ENCODE results near the gene SCAF1. TPM values are rescaled to one million over a fixed set of nuclear protein-coding genes. Genes with fewer than 3 reads are reported as not detected.

The SCAF1 gene
- polyA plus RNA-seq, 1 experiment: 2.5 TPM

DNA sequence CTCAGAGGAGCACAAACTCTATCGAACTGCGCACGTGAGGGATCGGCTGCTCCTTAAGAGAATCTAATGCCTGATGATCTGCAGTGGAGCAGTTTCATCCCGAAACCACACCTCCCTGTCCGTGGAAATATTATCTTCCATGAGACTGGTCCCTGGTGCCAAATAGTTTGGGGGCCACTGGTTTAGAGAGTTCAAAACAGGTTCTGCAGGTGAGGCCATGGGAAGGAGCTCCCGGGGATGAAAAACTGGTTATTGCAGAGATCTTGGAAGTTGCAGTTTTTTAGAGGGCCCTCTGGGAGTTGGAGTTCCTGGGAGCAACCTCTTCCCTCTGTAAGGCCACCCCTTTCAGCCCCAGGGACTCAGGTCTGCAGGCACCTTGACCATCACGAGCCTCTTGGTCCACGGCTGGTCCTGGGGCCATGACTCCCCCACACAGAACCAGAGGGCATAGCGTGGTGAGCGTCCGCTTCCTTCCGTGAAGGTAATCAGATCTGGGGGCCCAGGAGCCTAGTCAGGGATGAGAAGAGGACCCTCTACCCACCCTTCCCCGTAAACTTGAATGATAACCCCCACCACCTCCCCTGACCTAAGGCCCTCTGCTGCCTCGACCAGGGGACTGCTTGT is 18.4 kb downstream of the SCAF1 start:
- POLR2A ChIA-PET: interaction anchor here (0.7 to 1.5 kb wide), 2 partner anchors 16 to 175 kb away, joined by 4 read pairs; partner anchors contain the start of gene PRMT1
- no peaks in the 10 kb centered on the region; the same call in 1 of the 2 replicates for H3K9me3 ChIP-seq (ENCODE audit: control insufficient read depth, insufficient read depth, low read length)
- TF ChIP-seq, protein P1, sequence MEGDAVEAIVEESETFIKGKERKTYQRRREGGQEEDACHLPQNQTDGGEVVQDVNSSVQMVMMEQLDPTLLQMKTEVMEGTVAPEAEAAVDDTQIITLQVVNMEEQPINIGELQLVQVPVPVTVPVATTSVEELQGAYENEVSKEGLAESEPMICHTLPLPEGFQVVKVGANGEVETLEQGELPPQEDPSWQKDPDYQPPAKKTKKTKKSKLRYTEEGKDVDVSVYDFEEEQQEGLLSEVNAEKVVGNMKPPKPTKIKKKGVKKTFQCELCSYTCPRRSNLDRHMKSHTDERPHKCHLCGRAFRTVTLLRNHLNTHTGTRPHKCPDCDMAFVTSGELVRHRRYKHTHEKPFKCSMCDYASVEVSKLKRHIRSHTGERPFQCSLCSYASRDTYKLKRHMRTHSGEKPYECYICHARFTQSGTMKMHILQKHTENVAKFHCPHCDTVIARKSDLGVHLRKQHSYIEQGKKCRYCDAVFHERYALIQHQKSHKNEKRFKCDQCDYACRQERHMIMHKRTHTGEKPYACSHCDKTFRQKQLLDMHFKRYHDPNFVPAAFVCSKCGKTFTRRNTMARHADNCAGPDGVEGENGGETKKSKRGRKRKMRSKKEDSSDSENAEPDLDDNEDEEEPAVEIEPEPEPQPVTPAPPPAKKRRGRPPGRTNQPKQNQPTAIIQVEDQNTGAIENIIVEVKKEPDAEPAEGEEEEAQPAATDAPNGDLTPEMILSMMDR (IDR thresholded peaks at IDR 0.05; ENCODE audit: low read depth, low read length): no peak
- no peak for DNase-seq (ENCODE audit: low read depth, low spot score)
- H3K4me3 ChIP-seq (ENCODE audit: low read depth, low read length): no peak overlapping the region
- H3K27ac ChIP-seq (ENCODE audit: low read depth, low read length): no peak overlapping the region
- CTCF ChIA-PET: interaction anchor here (0.6 to 2.0 kb wide), 2 partner anchors 12 to 67 kb away, joined by 3 to 8 read pairs; no protein-coding TSS in a partner anchor
- no peaks in the 10 kb centered on the region for H3K27me3 ChIP-seq (ENCODE audit: control insufficient read depth, insufficient read depth, low read length)

DNA sequence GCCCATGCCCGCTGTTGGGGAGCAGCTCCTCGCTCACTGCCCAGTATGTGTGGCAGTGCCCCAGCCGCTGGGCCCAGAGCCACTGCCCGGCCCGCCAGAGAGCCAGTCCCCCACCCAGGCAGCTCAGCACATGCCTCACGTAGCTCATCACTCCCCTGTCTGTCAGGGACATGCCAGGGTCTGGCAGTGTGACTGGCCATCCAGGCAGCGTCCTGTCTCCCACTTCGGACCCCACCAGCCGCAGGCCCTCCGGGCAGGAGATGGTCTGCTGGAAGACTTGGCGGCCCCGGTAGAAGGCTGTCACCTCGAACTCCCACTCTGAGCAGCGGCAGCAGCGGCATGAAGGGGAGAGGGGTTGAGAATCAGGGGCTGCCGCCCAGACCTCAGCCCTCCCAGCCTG is 20.0 kb downstream of the SCAF1 start:
- TF ChIP-seq, protein P1 (IDR thresholded peaks at IDR 0.05; ENCODE audit: low read depth, low read length): no peak
- DNase-seq (ENCODE audit: low read depth, low spot score): no peak
- Histone ChIP-seq H3K27ac (ENCODE audit: low read depth, low read length) (no peak overlapping the region), H3K27me3 (ENCODE audit: control insufficient read depth, insufficient read depth, low read length) (no peaks in the 10 kb centered on the region), H3K4me3 (ENCODE audit: low read depth, low read length) (no peak overlapping the region), H3K9me3 (ENCODE audit: control insufficient read depth, insufficient read depth, low read length) (no peaks in the 10 kb centered on the region; the same call in 1 of the 2 replicates)
- ChIA-PET POLR2A (interaction anchor here (1.5 kb wide), 1 partner anchor 15 kb away, joined by 4 read pairs; the partner anchor contains the start of gene PRMT1), CTCF (interaction anchor here (2.0 kb wide), 1 partner anchor 10 kb away, joined by 8 read pairs; no protein-coding TSS in a partner anchor)

DNA sequence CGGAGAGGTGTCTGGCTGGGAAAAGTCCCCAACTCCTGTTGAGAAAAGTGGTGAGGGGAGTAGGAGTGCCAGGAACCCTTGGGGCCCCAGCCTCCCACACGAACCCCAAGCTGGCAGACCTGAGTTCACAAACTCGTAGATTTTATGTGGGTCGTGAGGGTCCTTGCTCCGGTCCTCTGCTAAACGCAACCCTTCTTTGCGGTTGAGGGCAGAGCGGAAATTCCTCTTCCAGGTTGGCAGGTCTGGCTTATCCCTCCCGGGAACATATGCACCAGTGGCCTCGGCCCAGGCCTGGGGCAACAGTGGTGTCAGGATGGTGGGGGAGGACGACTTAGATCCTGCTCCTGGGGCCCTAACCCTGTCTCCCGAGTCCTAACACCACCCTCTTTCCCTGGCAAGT is 21.2 kb downstream of the SCAF1 start:
- no peak for DNase-seq (ENCODE audit: low read depth, low spot score)
- ChIA-PET CTCF (interaction anchor here (0.6 kb wide), 1 partner anchor 187 kb away, joined by 3 read pairs; no protein-coding TSS in a partner anchor), POLR2A (interaction anchor here (1.3 to 1.8 kb wide), 2 partner anchors 23 to 49 kb away, joined by 3 to 8 read pairs; partner anchors contain the start of gene RRAS)
- Histone ChIP-seq H3K4me3 (ENCODE audit: low read depth, low read length) (no peak overlapping the region), H3K27me3 (ENCODE audit: control insufficient read depth, insufficient read depth, low read length) (no peaks in the 10 kb centered on the region), H3K9me3 (ENCODE audit: control insufficient read depth, insufficient read depth, low read length) (no peaks in the 10 kb centered on the region; the same call in 1 of the 2 replicates), H3K27ac (ENCODE audit: low read depth, low read length) (no peak overlapping the region)
- TF ChIP-seq, protein P1 (IDR thresholded peaks at IDR 0.05; ENCODE audit: low read depth, low read length): no peak

DNA sequence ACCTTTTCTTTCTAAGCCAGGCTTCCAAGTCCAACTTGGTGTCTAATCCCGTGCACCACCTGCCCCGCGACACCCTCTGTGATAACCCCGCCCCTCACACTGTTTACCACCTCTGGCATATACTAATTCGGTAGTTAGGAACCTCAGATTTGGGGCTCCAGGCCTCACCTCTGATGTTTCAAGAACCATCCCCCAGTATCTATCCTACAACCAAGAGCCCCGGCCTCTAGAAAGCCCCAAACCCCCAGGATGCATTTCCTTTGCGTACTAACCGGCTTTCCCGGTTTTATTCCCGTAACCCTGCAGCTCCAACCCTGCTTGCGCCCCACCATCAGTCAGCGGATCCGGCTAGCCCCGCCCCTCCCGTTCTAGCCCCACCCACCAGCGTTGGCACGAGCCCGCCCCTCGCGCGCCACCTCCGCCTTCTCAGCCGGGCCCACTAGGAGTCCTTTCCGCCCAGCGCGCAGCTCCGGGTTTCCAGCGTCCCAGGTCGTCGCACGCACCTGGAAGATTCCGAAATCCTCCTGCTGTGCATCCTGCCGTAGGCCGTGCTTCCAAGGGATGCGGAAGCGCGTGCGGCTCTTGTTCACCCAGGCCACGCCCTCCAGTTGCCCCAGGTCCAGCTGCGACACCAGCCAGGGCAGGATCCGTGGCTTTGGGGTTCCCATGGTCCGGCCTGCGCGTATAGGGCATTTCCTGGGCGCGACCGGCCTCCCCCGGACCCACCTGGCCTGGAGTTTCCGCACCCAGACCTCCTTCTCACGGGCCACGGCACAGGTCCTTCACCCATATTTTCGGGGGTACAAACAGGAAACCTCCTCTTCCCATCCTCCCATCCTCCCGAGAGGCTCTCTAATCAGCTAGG is 22.4 kb downstream of the SCAF1 start:
- DNase-seq (ENCODE audit: low read depth, low spot score): no peak
- ChIA-PET CTCF (interaction anchor here (1.1 kb wide), 1 partner anchor 9 kb away, joined by 4 read pairs; no protein-coding TSS in a partner anchor), POLR2A (interaction anchor here (0.5 to 1.8 kb wide), 8 partner anchors 11 to 173 kb away, joined by 3 to 14 read pairs (median 4); partner anchors contain the start of genes PRMT1, RRAS and SCAF1)
- H3K9me3 ChIP-seq (ENCODE audit: control insufficient read depth, insufficient read depth, low read length): no peaks in the 10 kb centered on the region; the same call in 1 of the 2 replicates
- TF ChIP-seq, protein P1 (IDR thresholded peaks at IDR 0.05; ENCODE audit: low read depth, low read length): no peak; the same call in 1 of the 2 replicates
- no peaks in the 10 kb centered on the region for H3K27me3 ChIP-seq (ENCODE audit: control insufficient read depth, insufficient read depth, low read length)
- peak overlapping the region; percentile 75 for H3K27ac ChIP-seq (ENCODE audit: low read depth, low read length)
- H3K4me3 ChIP-seq (ENCODE audit: low read depth, low read length): peak overlapping the region; percentile 93
